ENCODE results near the gene ZFHX3. TPM values are rescaled to one million over a fixed set of nuclear protein-coding genes. Genes with fewer than 3 reads are reported as not detected.

ZFHX3 gene
- polyA plus RNA-seq, 4 donors = 0.45 to 12.8 (median 2.7) TPM

GRCh38 chr16:73049511-73049910 lies 1.6 kb upstream of the ZFHX3 start:
- Histone ChIP-seq H3K36me3 (ENCODE audit: control insufficient read depth in 3 of 3, insufficient read depth in 2 of 3, low read depth in 1 of 3, low read length in 3 of 3) (no peaks in the 10 kb centered on the region), H3K9me3 (ENCODE audit: control insufficient read depth in 2 of 2, insufficient read depth in 1 of 2, low read depth in 1 of 2, low read length in 1 of 2) (no peaks in the 10 kb centered on the region), H3K4me3 (ENCODE audit: low read depth in 1 of 3, low read length in 3 of 3) (no peak overlapping the region), H3K27me3 (ENCODE audit: control insufficient read depth in 3 of 3, insufficient read depth in 3 of 3, low read length in 3 of 3) (no peaks in the 10 kb centered on the region), H3K27ac (ENCODE audit: low read depth in 1 of 3, low read length in 2 of 3) (peak overlapping the region in 2 of 3 donors; percentile 88 to 91), H3K4me1 (ENCODE audit: control insufficient read depth in 3 of 3, insufficient read depth in 2 of 3, low read depth in 1 of 3, low read length in 2 of 3) (peaks cover 0 to 70% (median 4%) of the 10 kb centered on the region in 3 donors)
- no peak for DNase-seq
- FAIRE-seq = no peak
- WGBS, 3 donors = 80 to 90% (median 86%) methylated on average over 4 of the region's 4 CpGs

- no peaks in the 10 kb centered on the region for H3K27me3 ChIP-seq (ENCODE audit: control insufficient read depth in 3 of 3, insufficient read depth in 3 of 3, low read length in 3 of 3)
- no peak for DNase-seq
- H3K4me1 ChIP-seq (ENCODE audit: control insufficient read depth in 3 of 3, insufficient read depth in 2 of 3, low read depth in 1 of 3, low read length in 2 of 3) = peaks cover 0 to 65% (median 4%) of the 10 kb centered on the region in 3 donors
- H3K4me3 ChIP-seq (ENCODE audit: low read depth in 1 of 3, low read length in 3 of 3) = peak overlapping the region in 1 of 3 donors; percentile 75
- 77 to 86% (median 82%) methylated on average over 8 of the region's 8 CpGs for WGBS, 3 donors
- no peaks in the 10 kb centered on the region for H3K9me3 ChIP-seq (ENCODE audit: control insufficient read depth in 2 of 2, insufficient read depth in 1 of 2, low read depth in 1 of 2, low read length in 1 of 2)
- FAIRE-seq = no peak
- H3K36me3 ChIP-seq (ENCODE audit: control insufficient read depth in 3 of 3, insufficient read depth in 2 of 3, low read depth in 1 of 3, low read length in 3 of 3) = no peaks in the 10 kb centered on the region
- peak overlapping the region in 2 of 3 donors; percentile 88 to 91 for H3K27ac ChIP-seq (ENCODE audit: low read depth in 1 of 3, low read length in 2 of 3)
Measured at GRCh38 chr16:73049091-73049490, 1.2 kb upstream of the ZFHX3 start.

- DNase-seq (peak in 1 of 2 donors; percentile 74), FAIRE-seq (no peak)
- peak overlapping the region; percentile 56 to 88 (median 82) for H3K27ac ChIP-seq (ENCODE audit: low read depth in 1 of 3, low read length in 2 of 3)
- H3K9me3 ChIP-seq (ENCODE audit: control insufficient read depth in 2 of 2, insufficient read depth in 1 of 2, low read depth in 1 of 2, low read length in 1 of 2) = no peaks in the 10 kb centered on the region
- peak overlapping the region; percentile 64 to 75 (median 66) for H3K4me3 ChIP-seq (ENCODE audit: low read depth in 1 of 3, low read length in 3 of 3)
- 5 to 12% (median 7%) methylated on average over 39 to 57 of the region's 57 CpGs for WGBS, 3 donors
- H3K4me1 ChIP-seq (ENCODE audit: control insufficient read depth in 3 of 3, insufficient read depth in 2 of 3, low read depth in 1 of 3, low read length in 2 of 3) = peaks cover 0 to 59% (median 4%) of the 10 kb centered on the region in 3 donors
- H3K36me3 ChIP-seq (ENCODE audit: control insufficient read depth in 3 of 3, insufficient read depth in 2 of 3, low read depth in 1 of 3, low read length in 3 of 3) = no peaks in the 10 kb centered on the region
- no peaks in the 10 kb centered on the region for H3K27me3 ChIP-seq (ENCODE audit: control insufficient read depth in 3 of 3, insufficient read depth in 3 of 3, low read length in 3 of 3)
Measured at GRCh38 chr16:73048292-73049080, 558 bp upstream of the ZFHX3 start.

GRCh38 chr16:73047221-73047535 lies 750 bp downstream of the ZFHX3 start:
- 48 to 51% (median 48%) methylated on average over 6 of the region's 6 CpGs for whole genome bisulfite sequencing, 3 donors
- H3K27me3 ChIP-seq (ENCODE audit: control insufficient read depth in 3 of 3, insufficient read depth in 3 of 3, low read length in 3 of 3) = no peaks in the 10 kb centered on the region
- H3K4me1 ChIP-seq (ENCODE audit: control insufficient read depth in 3 of 3, insufficient read depth in 2 of 3, low read depth in 1 of 3, low read length in 2 of 3) = peaks cover 0 to 48% (median 4%) of the 10 kb centered on the region in 3 donors
- DNase-seq (no peak), FAIRE-seq (no peak)
- peak overlapping the region in 2 of 3 donors; percentile 64 to 75 for H3K4me3 ChIP-seq (ENCODE audit: low read depth in 1 of 3, low read length in 3 of 3)
- no peaks in the 10 kb centered on the region for H3K9me3 ChIP-seq (ENCODE audit: control insufficient read depth in 2 of 2, insufficient read depth in 1 of 2, low read depth in 1 of 2, low read length in 1 of 2)
- H3K27ac ChIP-seq (ENCODE audit: low read depth in 1 of 3, low read length in 2 of 3) = peak overlapping the region in 2 of 3 donors; percentile 81 to 88
- H3K36me3 ChIP-seq (ENCODE audit: control insufficient read depth in 3 of 3, insufficient read depth in 2 of 3, low read depth in 1 of 3, low read length in 3 of 3) = peaks cover 0 to 5% (median 0%) of the 10 kb centered on the region in 3 donors

GRCh38 chr16:73046849-73047214 lies 1.1 kb downstream of the ZFHX3 start:
- peaks cover 0 to 48% (median 4%) of the 10 kb centered on the region in 3 donors for H3K4me1 ChIP-seq (ENCODE audit: control insufficient read depth in 3 of 3, insufficient read depth in 2 of 3, low read depth in 1 of 3, low read length in 2 of 3)
- peak overlapping the region in 2 of 3 donors; percentile 13 to 81 for H3K27ac ChIP-seq (ENCODE audit: low read depth in 1 of 3, low read length in 2 of 3)
- FAIRE-seq (no peak), DNase-seq (peak in 1 of 2 donors; percentile 64)
- no peaks in the 10 kb centered on the region for H3K27me3 ChIP-seq (ENCODE audit: control insufficient read depth in 3 of 3, insufficient read depth in 3 of 3, low read length in 3 of 3)
- H3K36me3 ChIP-seq (ENCODE audit: control insufficient read depth in 3 of 3, insufficient read depth in 2 of 3, low read depth in 1 of 3, low read length in 3 of 3) = peaks cover 0 to 5% (median 0%) of the 10 kb centered on the region in 3 donors
- no peaks in the 10 kb centered on the region for H3K9me3 ChIP-seq (ENCODE audit: control insufficient read depth in 2 of 2, insufficient read depth in 1 of 2, low read depth in 1 of 2, low read length in 1 of 2)
- H3K4me3 ChIP-seq (ENCODE audit: low read depth in 1 of 3, low read length in 3 of 3) = no peak overlapping the region
- WGBS, 3 donors = 31 to 67% (median 43%) methylated on average over 4 of the region's 4 CpGs

- Histone ChIP-seq H3K27me3 (ENCODE audit: control insufficient read depth in 3 of 3, insufficient read depth in 3 of 3, low read length in 3 of 3) (no peaks in the 10 kb centered on the region), H3K4me1 (ENCODE audit: control insufficient read depth in 3 of 3, insufficient read depth in 2 of 3, low read depth in 1 of 3, low read length in 2 of 3) (peaks cover 0 to 46% (median 4%) of the 10 kb centered on the region in 3 donors), H3K9me3 (ENCODE audit: control insufficient read depth in 2 of 2, insufficient read depth in 1 of 2, low read depth in 1 of 2, low read length in 1 of 2) (no peaks in the 10 kb centered on the region), H3K4me3 (ENCODE audit: low read depth in 1 of 3, low read length in 3 of 3) (no peak overlapping the region), H3K27ac (ENCODE audit: low read depth in 1 of 3, low read length in 2 of 3) (peak overlapping the region in 2 of 3 donors; percentile 36 to 81), H3K36me3 (ENCODE audit: control insufficient read depth in 3 of 3, insufficient read depth in 2 of 3, low read depth in 1 of 3, low read length in 3 of 3) (peaks cover 0 to 5% (median 0%) of the 10 kb centered on the region in 3 donors)
- DNase-seq (no peak), FAIRE-seq (no peak)
- 38 to 58% (median 48%) methylated on average over 8 of the region's 8 CpGs for WGBS, 3 donors
Measured at GRCh38 chr16:73046202-73046848, 1.6 kb downstream of the ZFHX3 start.

GRCh38 chr16:73043828-73044467 lies 4.0 kb downstream of the ZFHX3 start:
- H3K9me3 ChIP-seq (ENCODE audit: control insufficient read depth in 2 of 2, insufficient read depth in 1 of 2, low read depth in 1 of 2, low read length in 1 of 2) = no peaks in the 10 kb centered on the region
- no peak for FAIRE-seq
- DNase-seq = no peak
- H3K27ac ChIP-seq (ENCODE audit: low read depth in 1 of 3, low read length in 2 of 3) = no peak overlapping the region
- peaks cover 0 to 25% (median 0%) of the 10 kb centered on the region in 3 donors for H3K4me1 ChIP-seq (ENCODE audit: control insufficient read depth in 3 of 3, insufficient read depth in 2 of 3, low read depth in 1 of 3, low read length in 2 of 3)
- H3K27me3 ChIP-seq (ENCODE audit: control insufficient read depth in 3 of 3, insufficient read depth in 3 of 3, low read length in 3 of 3) = no peaks in the 10 kb centered on the region
- no peak overlapping the region for H3K4me3 ChIP-seq (ENCODE audit: low read depth in 1 of 3, low read length in 3 of 3)
- 72 to 81% (median 81%) methylated on average over 6 of the region's 6 CpGs for WGBS, 3 donors
- peaks cover 0 to 5% (median 0%) of the 10 kb centered on the region in 3 donors for H3K36me3 ChIP-seq (ENCODE audit: control insufficient read depth in 3 of 3, insufficient read depth in 2 of 3, low read depth in 1 of 3, low read length in 3 of 3)

GRCh38 chr16:73042807-73043206 lies 5.1 kb downstream of the ZFHX3 start:
- peaks cover 0 to 5% (median 0%) of the 10 kb centered on the region in 3 donors for H3K36me3 ChIP-seq (ENCODE audit: control insufficient read depth in 3 of 3, insufficient read depth in 2 of 3, low read depth in 1 of 3, low read length in 3 of 3)
- peaks cover 0 to 26% (median 0%) of the 10 kb centered on the region in 3 donors for H3K4me1 ChIP-seq (ENCODE audit: control insufficient read depth in 3 of 3, insufficient read depth in 2 of 3, low read depth in 1 of 3, low read length in 2 of 3)
- no peak overlapping the region for H3K27ac ChIP-seq (ENCODE audit: low read depth in 1 of 3, low read length in 2 of 3)
- DNase-seq = no peak
- H3K4me3 ChIP-seq (ENCODE audit: low read depth in 1 of 3, low read length in 3 of 3) = no peak overlapping the region
- no peaks in the 10 kb centered on the region for H3K27me3 ChIP-seq (ENCODE audit: control insufficient read depth in 3 of 3, insufficient read depth in 3 of 3, low read length in 3 of 3)
- H3K9me3 ChIP-seq (ENCODE audit: control insufficient read depth in 2 of 2, insufficient read depth in 1 of 2, low read depth in 1 of 2, low read length in 1 of 2) = no peaks in the 10 kb centered on the region
- 81 to 86% (median 83%) methylated on average over 4 of the region's 4 CpGs for WGBS, 3 donors
- FAIRE-seq = no peak
